HK-2 (cell line): Measurements from ENCODE around the gene ADAM12.
"Not testable (repeated sequence)": the region's sequence is repeated elsewhere in the genome, so short reads cannot be mapped to it uniquely, and the experiment has no call there.

Source experiments
- DNase-seq: peaks from one replicate; pipeline ENCODE4 v3.0.0-alpha.2; 2018; ENCODE audit not compliant: unreplicated experiment

Gene ADAM12

DNA sequence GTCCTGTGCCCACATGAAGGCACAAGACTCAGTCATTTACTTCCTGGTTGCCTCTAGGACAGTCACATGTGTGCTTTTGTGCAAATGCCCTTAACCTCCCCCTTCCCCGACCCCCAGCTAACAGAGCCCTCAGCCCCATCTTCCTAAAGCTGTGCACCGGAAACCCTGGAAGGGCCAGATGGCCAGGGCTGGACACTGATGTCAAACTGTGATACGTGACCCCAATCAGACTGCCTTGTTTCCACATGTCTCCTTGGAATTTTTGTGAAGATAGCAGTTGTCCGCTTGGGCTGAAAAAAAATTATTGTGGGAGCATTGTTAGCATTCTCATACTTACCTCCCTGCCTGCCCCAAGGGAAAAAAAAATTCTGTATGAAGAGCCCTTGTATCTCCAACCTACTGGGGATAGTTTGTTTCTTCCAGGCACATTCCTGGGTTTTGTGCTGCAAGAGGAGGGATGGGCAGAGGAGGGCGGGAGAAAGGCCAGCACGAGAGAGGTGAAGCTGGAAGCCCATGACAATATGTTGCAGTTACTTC lies 17.0 kb upstream of the ADAM12 start:
- no peak for DNase-seq

DNA sequence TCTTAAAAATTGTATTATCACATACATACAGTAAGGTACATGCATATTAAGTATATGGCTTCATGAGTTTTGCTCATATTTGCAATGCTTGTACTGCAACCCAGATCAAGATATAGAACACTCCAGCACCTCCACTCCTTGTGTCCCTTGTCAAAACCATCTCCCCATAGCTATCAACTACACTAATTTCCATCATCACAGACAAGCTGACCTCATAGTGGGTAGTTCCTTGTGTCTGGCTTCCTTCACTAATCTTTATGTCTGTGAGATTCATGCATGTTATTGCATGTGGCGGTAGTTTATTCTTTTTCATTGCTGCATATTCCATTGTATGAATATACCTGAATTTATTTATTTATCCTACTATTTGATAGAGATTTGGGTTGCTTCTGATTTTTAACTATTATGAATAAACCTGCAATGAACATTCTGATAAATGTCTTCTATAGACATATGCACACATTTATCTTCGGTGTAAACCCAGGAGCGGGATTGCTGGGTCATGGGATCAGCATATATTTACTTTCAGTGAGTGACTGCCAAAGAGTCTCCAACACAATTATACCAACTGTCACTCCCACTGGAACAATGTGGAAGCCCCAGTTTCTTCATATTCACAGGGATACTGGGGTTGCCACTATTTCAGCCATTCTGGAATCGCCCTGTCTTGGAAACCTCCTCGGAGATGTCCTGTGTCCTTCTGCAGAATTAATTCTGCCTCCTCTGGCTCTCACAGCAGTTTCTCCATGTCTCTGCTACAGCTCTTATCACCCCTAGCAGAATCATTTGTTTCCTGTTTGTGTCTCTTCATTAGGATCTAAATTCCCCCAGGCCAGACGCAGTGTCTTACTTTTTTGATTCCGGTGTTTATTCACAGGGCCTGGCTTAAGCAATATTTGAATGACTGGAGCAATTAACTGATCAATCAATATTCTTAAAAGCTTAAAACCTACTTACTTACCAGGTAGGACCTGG lies 14.7 kb upstream of the ADAM12 start:
- no peak for DNase-seq

DNA sequence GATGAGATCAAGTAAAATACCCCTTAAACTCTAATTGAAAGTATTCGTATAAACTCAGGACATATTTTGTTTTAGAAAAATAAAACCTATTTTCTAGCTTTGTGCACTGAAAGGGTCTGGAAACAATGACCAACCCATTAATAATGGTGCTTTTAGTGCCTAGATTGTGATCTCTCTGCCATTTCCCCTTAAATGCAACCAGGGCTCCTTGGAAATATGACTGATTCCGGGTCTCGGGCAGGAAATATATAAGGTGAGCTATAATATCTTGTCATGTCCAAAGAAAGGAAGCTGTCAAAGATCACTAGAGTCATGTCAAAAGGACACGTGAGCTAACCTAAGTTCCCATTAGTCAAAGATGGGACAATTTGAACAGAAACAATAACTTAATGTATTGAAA lies 12.4 kb upstream of the ADAM12 start:
- DNase-seq, result no peak

DNA sequence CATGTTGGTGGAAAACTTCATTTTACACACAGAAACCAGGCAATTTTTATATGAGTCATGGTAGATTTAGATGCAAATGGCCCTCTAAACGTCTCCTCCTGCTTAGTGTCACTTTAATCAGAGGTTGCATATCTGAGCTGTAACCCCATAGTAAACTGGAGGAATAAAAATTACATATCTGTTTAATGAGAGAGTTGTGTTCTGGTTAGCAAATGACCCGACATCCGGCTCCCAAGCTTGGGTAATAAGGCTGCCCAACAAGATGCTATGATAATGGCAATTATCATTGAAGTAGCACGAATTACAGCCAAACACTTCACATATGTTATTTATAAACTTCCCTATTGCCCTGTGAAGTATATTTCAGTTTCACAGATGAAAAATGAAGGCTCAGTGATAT lies 10.6 kb upstream of the ADAM12 start:
- no peak for DNase-seq

DNA sequence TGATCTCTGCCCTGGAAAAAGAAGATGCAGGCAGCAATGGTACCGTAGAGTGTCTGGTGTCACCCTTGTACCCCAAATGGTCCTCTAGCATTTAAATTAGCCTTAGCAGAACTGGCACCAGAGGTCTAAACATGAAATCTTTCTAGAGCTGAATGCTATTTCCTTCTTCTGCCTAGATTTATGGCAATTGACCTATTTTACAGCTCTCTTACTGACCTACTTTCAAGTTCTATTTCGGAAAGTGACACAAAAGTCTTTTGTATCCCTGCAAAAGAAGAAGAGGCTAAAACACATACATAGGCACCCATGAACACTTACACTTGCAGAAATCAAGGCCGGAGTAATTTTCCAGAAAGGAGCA lies 10.1 kb upstream of the ADAM12 start:
- no peak for DNase-seq

DNA sequence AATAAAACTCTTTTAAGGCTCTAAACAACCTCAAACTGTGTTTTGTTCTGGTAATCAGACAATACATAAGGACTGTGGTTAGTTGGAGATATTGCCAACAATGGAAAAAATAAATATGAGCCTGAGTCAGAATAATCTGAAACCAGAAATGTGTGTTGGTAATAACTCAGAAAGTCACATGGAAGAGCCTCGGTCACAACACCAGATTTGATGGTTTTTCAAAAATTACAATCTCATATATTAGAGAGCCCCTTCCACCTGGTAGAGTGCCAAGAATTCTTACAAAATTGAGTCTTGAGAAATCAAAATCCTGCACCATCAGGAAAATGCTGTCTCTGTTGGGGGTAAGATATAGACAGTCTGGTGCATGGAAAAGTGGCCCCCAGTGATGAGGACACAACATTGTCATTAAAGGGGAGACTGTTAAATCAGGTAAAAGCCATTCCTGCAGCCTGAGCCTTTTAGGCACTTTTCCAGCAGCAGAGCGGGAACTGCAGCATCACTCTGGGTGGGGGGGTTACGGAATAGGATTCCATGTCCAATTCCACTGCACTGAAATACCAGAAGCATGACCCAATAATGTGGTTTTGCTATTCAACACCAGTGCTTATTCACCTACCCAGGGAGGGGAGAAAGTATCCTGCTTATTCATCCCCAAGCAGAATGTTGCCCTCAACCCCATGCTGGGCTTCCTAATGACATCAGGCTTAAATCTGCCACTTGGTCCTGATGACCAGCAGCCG lies 9.5 kb upstream of the ADAM12 start:
- DNase-seq, result peak; percentile 85

DNA sequence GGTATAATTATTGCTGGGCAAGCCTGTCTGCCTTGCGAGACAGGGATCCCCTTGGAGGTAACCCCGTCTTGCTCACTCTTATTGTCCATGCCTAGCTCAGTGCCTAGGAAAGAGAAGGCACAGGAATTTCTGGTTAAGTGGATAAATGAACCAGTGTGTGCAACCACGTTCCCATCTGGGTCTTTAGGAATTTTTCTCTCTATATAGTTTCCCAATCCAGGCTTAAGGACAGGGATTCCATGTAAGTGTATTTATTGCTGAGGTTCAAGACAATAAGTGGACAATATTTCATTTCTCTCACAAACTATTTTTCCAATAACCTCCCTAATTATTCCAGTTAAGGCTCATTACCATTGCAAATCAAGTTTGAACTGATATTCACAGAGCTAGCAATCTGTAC lies 8.9 kb upstream of the ADAM12 start:
- no peak for DNase-seq

DNA sequence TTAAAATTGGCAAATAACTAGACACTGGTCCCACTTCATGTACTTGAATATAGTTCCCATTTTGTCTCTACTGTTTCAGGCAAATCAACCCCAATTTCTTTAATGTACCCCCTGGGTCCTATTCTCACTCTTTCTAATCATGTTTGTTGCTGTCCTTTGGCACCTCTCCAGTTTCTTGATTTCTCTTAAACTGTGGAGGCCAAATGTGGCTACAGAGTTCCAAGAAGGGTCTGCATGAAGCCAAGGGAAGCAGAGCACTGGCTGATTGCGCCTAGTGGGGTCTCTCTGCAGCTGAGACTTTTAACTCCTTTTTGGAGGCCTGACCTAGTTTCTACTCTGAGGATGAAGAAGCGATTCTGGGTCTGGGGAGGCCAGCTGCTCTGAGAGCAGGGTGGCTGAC lies 6.7 kb upstream of the ADAM12 start:
- DNase-seq, result no peak

DNA sequence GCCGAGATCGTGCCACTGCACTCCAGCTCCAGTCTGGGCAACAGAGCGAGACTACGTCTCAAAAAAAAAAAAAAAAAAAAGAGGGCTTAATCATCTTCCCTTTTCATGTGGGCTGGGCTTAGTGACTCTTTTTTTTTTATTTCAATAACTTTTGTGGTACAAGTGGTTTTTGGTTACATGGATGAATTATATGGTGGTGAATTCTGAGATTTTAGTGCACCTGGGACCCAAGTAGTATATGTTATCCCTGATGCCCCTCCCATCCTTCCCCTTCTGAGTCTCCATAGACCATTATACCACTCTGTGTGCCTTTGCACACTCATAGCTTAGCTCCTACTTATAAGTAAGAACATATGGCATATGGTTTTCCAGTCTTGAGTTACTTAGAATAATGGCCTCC lies 4.8 kb upstream of the ADAM12 start:
- DNase-seq, result no peak

DNA sequence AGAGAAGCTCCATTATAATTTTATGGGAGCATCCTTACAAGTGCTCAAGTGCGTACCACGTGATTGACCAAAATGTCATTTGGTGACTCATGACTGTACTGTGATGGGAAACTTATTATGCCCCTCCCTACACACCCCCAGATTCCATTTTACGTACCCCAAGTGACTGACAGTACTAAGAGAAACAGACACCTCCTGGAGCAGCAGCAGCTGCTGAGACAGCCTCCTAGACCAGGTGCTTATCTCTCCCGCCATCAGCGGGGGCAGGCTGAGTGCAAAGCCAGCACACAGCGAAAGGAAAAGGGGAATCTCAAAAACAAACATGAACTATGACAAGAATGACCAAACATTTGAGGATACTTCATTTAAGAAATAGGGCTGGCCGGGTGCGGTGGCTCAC lies 4.2 kb upstream of the ADAM12 start:
- no peak for DNase-seq

DNA sequence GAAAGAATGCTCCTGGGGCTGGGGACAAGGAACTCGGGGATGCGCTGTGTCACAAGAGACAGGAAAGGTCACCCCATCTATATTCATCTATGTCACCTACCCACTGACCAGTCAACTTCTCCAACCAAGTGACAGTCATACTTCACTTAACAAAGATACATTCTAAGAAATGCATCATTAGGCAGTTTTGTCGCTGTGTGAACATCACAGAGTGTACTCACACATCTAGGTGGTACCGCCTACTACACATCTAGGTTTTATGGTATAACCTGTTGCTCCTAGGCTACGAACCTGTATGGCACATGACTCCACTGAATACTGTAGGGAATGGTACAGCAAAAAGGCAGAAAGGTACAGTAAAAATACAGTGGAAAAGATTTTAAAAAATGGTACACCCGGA lies 3.8 kb upstream of the ADAM12 start:
- no peak for DNase-seq

DNA sequence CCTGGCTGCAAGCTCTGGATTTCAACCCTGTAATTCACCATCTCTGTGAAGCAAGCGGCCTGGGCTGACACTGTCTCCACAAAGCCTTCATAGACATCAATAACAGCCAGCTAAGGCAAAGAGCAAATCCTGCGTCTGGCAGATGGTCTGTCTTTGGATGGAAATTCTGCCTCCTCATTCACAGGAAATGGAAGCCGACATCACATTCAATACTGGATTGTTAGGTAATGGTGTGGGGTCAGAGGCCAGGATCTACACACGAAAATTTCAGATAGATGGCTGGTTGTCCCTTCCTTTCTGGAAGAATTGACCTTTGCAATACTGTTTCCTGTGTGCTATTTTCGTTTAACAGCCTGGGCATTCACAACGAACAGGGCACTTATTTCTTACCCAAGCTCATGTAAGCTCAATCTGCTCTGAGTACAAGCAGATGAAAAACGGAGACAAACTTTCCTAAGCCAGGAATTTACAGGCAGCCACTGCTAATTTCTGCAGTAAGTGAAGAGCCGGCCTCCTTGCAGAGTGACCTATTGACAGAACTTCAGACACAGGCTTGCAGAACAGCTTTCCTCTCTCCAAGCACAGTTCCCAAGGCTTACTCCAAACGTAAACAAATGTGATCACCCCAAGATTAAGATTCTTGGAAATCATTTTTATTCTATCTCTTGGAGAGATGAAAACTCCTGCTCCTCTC lies 3.1 kb upstream of the ADAM12 start:
- DNase-seq, result no peak

DNA sequence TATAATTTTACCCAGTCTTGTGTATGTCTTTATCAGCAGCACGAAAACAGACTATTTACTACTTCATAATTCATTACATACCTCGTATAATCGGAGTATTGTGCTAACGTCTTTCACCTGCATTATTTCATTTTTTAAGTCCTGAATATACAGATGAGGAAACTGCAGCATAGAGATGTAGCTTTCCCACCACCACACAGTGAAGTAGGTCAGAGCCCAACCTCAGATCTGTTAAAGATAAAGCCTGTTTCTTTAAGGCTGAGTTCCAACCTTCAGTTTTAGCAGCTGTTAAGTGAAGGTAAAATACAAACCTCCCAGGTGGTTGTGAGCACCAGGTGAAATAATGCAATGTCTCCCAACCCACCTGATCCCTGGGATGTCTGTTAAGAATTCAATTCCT lies 2.0 kb upstream of the ADAM12 start:
- DNase-seq, result no peak

DNA sequence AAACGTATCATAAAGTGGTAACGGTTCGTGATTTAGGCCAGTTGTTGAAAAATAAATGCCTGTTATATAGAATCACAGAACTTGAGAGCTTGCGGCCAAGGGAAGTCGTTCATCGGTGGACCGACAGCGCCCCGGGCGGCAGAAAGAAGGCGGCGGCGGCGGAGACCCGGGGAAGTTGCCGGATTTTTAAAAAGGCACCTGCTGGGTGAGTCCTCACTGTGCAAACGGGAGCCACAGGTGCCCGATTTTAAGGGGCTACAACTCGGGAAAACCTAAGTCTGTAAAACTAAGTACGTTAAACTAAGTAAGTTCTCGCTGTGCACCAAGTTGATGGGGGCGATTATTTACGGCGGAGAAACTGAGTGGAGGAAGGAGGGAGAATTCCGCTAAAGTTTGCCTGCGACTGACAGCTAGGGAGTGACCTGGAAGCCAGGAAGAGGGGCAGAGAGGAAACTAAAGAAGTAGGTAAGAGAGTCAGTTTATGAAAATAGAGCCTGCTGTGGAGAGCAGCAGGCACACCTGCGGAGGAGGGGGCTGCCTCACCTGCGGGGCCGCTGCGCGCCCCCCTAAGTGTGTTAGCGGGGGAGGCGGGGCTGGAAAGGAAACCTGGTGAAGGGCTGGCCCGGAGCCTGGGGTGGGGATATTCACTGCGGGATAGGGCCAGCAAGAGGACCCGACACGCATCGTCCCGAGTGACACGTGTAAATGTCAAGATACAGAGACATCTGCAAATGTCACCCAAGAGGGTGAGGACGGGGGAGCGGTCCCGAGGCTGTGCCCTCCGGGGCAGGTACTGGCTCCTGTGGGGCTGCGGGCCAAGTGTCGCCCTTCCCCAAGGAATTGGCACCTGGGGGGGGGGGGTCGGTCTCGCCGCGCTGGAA lies 996 bp downstream of the ADAM12 start:
- peak; percentile 89 for DNase-seq

DNA sequence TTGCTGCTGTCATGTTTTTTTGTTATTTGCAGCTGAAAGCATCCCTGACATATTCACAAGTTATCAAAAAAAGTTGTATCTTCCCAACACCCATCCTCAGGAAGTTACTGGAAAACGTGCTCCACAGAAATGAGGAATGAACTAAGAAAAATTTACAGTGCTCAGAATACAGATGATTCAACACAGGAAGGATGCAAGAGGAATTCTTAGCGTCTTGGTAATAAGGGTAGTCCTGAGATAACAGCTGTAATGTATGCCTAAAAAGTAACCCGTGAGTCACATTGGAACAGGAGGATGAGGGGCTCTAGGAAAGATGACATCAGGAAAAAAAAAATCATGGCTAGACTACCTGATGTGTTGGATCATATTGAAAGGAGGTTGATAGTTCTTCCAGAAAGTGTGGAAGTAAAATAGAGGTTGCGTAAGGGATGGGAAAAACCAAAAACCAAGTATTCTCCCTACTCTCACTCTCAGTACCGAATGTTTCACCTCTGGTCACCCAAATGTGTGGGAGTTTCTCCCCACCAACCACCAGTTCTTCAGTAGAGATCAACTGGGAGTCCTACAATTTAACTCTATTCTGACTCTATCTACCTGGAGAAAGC lies 3.9 kb downstream of the ADAM12 start:
- DNase-seq, result no peak

DNA sequence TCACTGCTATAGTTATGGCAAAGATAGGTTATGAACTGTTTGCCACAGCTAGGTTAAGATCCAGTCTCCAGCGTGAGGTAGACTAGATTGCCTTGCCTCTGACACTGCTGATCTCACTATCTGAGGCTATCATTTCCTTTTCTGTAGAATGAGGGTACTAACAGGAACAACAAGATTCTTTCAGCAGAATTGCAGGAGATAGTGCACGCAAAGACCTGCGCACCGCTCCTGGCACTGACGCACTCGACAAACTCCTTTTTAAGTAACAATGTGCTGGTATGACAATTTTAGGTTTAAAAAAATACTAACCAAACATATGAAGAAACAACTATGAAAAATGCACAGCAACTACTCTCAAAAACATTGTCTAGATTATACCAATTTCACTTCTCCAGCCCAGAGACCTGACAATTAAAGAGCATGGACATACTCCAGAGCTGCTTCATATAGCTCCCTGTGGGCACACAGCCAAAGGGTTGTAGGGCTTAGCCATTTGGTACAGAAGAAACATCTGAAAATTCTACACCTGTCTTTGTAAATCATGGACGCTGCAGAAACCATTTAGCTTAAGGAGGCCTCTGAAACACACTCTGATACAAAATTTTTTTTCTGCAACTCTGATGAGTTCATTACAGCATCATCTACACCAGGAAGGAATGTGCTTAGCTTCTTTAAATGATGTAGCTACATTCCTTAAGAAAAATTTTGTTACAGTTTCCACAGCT lies 7.8 kb downstream of the ADAM12 start:
- DNase-seq, result no peak

DNA sequence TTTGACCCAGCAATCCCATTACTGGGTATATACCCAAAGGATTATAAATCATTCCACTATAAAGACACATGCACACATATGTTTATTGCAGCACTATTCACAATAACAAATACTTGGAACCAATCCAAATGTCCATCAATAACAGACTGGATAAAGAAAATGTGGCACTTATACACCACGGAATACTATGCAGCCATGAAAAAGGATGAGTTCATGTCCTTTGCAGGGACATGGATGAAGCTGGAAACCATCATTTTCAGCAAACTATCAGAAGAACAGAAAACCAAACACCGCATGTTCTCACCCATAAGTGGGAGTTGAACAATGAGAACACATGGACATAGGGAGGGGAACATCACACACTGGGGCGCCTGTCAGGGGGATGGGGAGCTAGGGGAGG lies 9.1 kb downstream of the ADAM12 start:
- not testable (repeated sequence) for DNase-seq

DNA sequence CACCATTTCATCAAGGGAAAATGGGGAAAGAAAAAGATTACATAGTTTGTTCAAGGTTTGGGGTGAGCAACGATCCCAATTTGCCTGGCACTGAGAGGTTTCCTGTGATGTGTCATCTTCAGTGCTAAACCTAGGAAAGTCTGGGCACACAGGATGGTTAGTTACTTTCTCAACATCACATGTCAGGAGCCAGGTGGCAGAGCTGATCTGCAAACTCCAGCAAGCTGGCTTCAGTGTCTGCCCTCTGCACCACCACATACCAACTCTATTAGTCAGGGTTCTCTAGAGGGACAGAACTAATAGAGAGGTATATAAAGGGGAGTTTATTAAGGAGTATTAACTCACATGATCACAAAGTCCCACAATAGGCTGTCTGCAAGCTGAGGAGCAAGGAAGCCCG lies 11.3 kb downstream of the ADAM12 start:
- peak; percentile 30 for DNase-seq

DNA sequence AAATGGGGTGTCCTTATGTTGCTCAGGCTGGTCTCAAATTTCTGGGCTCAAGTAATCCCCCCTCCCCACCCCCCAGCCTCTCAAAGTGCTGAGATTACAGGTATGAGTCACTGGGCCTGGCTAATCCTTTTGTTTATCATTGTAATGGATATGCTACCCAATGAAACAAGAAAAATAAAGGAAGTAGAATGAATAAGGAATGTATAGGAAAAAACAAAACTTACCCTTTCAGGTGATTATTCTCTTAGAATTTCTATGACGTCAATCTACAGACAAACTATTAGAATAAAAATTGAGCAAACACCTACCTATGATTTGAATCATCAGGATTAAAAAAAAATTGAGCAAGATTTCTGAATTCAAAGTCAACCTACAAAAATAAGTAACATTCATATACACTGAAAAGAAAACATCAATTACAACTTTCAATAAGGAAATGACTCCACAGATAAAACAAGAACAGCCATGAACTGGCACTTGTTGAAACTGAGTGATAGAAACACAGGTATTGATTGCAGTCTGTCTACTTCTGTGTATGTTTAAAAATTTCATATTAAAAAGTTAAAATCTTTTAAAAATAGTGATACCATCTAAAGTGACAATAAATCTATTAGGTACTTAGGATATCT lies 12.2 kb downstream of the ADAM12 start:
- no peak for DNase-seq

DNA sequence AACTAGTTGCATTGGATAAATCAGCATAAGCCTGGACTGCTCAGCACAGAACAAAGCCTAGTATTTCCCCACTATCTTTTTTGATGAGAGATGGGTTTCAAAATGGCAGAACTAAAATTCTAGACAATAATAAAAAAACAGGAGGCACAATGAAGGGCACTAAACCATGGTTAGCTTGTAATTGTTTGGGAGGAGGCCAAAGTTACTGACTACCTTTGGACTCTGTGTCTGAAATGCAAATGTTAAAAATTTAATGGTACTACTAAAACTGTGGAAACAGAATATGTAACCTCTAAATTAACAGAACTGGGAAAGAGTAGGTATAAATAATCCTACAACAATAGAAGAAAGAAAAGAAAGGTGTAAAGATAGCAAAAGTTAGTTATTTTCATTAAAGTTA lies 13.0 kb downstream of the ADAM12 start:
- no peak for DNase-seq
